Measurements from ENCODE around the gene ZBTB38. TPM values are rescaled to one million over a fixed set of nuclear protein-coding genes. Genes with fewer than 3 reads are reported as not detected.

The ZBTB38 gene
- total RNA-seq: 100 to 1,000 TPM; 125 to 183 (median 149) TPM

DNA sequence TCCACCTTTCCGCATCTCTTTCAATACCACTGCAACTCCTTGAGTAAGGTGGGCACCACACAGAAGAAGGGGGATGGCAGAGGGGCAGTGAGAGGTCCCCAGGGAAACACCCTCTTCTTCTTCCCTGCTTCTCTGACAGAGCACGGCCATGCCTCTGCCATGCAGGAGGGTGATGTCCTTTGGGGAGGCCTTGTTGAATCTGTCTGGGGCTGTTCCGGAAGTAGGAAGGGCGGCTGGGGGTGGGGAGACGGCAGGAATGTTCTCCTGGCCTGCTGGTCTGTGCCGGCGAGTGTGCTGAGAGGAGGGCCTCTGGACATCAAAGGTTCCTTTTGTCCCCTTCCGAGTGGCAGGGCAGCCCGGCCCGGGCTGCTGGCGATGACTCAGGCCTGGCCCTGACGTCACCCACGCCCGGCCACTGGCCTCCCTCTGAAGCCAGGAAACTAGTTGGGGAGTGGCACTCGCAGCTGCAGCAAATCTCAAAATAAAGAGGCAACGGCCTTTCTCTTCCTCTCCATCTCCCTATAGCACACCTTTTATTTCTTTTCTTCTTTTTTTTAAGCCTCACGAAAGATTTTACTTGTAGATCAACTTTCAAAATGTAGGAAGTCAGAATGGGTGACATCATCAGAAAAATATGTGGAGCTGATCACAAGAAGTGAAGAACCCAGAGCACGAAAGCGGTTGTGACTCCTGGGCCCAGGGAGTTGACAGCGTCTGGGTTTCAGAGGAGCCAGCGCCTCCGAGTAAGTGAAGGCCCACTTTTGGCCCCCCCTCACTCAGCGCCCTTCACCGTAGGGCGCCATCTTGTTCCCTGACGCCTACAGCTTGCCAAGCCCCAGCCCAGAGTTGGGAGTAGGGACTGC lies at the start of gene ZBTB38:
Gene ZBTB38, plus strand, starts transcription at position 443 of the 863 bp plus-strand sequence. CDS start 73,885 bp downstream, outside the sequence.
- peak; percentile 85 to 88 for DNase-seq
- Histone ChIP-seq H3K4me1 (peaks cover 11 to 13% of the 10 kb centered on the region in 2 donors), H3K9me3 (no peaks in the 10 kb centered on the region), H3K27me3 (no peaks in the 10 kb centered on the region), H3K36me3 (no peaks in the 10 kb centered on the region), H3K4me3 (peak within 1 kb of the TSS; percentile 10 to 24), H3K27ac (peak within 1 kb of the TSS; percentile 93 to 96)
- TF ChIP-seq CTCF (IDR thresholded peaks at IDR 0.05): peak in 1 of 4 experiments; percentile 9
- peak; percentile 71 to 90 for TF ChIP-seq POLR2A (IDR thresholded peaks at IDR 0.05)
- intact Hi-C loops (cut with DNase I; ENCODE audit: low total_unique reads): no loop called here

GRCh38 chr3:141320399-141321108 lies 47.8 kb upstream of the ZBTB38 start:
- DNase-seq: no peak
- no peaks in the 10 kb centered on the region for H3K36me3 ChIP-seq
- H3K4me3 ChIP-seq: no peak overlapping the region
- no peak overlapping the region for H3K27ac ChIP-seq
- no peaks in the 10 kb centered on the region for H3K27me3 ChIP-seq
- H3K4me1 ChIP-seq: no peaks in the 10 kb centered on the region
- no peaks in the 10 kb centered on the region for H3K9me3 ChIP-seq
- intact Hi-C loops (cut with DNase I; ENCODE audit: low total_unique reads): no loop called here
- no peak for TF ChIP-seq CTCF (IDR thresholded peaks at IDR 0.05)
- TF ChIP-seq POLR2A (IDR thresholded peaks at IDR 0.05): no peak

- Histone ChIP-seq H3K36me3 (no peaks in the 10 kb centered on the region), H3K4me3 (no peak overlapping the region), H3K27me3 (no peaks in the 10 kb centered on the region), H3K27ac (no peak overlapping the region), H3K9me3 (no peaks in the 10 kb centered on the region), H3K4me1 (no peaks in the 10 kb centered on the region)
- no peak for DNase-seq
- TF ChIP-seq POLR2A (IDR thresholded peaks at IDR 0.05): no peak
- TF ChIP-seq CTCF (IDR thresholded peaks at IDR 0.05): no peak
- intact Hi-C loops (cut with DNase I; ENCODE audit: low total_unique reads): no loop called here
These were observed 47.2 kb upstream of the ZBTB38 start for GRCh38 chr3:141321109-141321497.

DNA sequence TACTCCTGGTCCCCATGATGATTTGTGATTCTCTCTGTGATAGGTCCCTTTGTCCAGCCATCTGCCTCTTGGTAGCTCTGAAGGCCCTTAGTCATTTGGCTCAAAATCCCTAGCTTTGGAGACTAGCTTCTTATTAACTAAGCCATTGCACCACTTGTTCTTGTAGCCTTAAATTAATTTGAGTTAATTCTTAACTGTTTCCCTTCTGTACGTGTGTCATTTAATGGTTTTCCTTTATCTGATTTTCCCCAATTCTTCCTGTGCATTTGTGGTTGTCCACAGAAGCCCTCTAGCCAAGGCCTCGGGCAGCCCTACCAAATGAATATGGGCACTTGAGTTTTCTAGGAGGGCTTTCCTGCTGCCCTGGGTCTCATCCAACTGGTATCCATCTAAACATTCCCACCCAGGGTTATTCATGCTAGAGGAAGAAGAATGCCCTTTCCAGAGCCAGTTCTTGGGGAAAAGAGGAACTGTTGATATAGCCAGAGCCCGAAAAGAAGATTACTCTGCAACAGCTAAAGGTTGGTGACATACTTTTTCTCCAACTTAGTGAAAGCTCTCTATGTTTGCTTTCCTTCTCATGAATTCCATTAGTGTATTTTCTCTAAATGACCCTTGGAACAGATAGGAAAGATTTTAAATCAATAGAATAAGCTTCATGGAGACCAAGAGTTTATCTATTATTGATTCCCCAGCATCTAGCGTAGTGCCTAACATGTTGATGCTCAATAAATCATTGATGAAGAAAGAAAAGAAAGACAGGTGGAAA lies 44.2 kb upstream of the ZBTB38 start:
- Histone ChIP-seq H3K4me3 (no peak overlapping the region), H3K36me3 (no peaks in the 10 kb centered on the region), H3K27ac (no peak overlapping the region), H3K4me1 (no peaks in the 10 kb centered on the region), H3K27me3 (no peaks in the 10 kb centered on the region), H3K9me3 (no peaks in the 10 kb centered on the region)
- intact Hi-C loops (cut with DNase I; ENCODE audit: low total_unique reads): no loop called here
- DNase-seq: no peak
- TF ChIP-seq CTCF (IDR thresholded peaks at IDR 0.05) (no peak), POLR2A (IDR thresholded peaks at IDR 0.05) (no peak)
